Stimulated activated CD4-positive, alpha-beta T cell treated with anti-CD3 and anti-CD28 coated beads, Interleukin-1b, Interleukin-23, amount 100 ng/mL, for 1 hour (primary cell): ENCODE data around the gene AUH.

ENCODE experiments used
- DNase-seq, 2 donors: peaks; one replicate each; pipeline ENCODE4 v3.0.0-alpha.2; 2020; ENCODE audit warnings: low read depth in 2 of 2

The AUH gene

DNA sequence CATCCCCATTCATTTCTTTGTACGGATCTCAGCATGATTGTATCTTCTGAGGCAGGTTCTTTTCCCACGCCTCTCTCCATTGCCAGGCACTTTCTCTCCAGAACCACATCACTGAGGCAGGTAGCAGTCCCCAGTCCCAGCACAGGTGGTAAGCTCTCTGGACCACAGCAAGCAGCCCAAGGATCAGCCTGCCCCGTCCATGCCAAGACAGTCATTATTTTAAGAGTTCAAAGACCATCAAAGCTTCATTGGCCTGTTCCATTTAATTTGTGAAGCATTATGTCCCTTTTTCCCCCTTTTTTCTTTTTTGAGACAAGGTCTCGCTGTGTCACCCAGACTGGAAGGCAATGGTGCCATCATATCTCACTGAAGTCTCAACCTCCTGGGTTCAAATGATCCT, 171.7 kb downstream of the AUH start:
- no peak for DNase-seq

DNA sequence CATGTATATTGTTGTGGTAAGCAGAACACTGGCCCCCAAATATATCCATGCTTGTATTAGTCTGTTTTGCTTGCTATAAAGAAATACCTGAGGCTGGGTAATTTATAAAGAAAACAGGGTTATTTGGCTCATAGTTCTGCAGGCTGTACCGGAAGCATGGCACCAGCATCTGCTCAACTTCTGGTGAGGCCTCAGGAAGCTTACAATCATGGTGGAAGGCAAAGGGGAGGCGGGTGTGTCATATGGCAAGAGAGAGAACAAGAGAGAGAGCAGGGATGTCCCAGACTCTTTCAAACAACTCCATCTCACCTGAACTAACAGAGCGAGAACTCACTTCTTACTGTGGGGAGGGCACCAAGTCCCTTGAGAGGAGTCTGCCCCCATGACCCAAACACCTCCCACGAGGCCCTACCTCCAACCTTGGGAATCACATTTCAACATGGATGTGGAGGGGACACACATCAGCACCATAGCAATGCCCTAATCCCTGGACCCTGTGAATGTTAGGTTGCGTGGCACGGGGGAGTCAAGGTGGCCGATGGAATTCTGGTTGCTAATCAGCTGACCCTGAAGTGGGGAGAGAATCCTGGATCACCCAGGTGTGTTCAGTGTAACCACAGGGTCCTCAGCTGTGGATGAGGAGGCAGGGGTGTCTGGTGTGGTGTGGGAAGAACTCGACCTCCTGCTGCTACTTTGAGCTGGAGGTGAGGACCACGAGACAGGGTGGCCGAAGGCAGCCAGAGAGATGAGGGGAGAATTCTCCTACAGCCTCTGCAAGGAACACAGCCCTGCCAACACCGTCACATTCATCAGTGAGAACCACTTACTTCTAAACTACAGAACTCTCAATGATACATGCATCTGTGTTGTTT, 172.8 kb downstream of the AUH start:
- no peak for DNase-seq

DNA sequence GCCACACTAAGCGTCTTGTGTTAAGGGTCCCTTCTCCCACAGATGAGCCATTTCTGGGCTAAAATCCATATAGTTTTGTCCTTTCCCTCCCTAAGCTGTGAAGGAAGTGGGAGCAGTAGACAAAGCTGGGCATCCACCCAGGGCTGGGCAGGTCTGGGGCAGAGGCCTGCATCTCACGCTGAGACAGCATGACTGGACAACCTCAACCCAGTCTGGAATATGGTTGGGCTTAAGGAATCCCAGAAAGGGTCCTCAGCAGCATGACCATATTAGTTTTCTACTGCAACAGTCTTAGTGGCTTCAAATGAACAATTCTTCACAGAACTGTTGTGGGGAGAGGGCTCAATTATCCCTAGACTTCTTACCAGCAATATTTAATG, 173.8 kb downstream of the AUH start:
- DNase-seq = no peak

GRCh38 chr9:91187311-91187964, 174.3 kb downstream of the AUH start:
- DNase-seq = no peak

- no peak for DNase-seq
Observed at GRCh38 chr9:91186632-91187108, 175.0 kb downstream of the AUH start.

DNA sequence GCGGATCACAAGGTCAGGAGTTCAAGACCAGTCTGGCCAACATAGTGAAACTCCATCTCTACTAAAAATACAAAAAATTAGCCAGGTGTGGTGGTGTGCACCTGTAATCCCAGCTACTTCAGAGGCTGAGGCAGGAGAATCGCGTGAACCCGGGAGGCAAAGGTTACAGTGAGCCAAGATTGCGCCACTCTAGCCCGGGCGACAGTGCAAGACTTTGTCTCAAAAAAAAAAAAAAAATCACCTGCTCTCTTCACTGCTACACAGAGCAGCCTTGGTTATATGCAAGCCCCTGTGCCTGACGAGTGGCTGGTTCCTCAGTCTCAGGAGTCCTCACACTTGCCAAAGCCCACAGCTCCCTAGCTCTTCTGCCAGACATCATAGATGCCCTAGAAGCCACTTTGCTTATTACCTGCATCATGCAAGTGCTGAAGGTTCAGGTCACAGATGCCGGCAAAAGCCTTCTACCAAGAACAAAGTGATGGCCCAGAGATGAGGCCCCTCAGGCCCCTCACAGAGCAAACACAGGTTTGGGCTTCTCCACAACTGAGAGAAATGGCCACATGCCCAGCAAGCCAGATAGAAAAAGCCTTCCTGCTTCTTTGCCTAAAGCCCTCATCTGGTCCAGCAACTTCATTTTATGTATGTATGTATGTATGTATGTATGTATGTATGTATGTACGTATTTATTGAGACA, 176.4 kb downstream of the AUH start:
- no peak for DNase-seq

- no peak for DNase-seq
Observed at GRCh38 chr9:91182429-91183225, 179.1 kb downstream of the AUH start.

- no peak for DNase-seq
Observed at GRCh38 chr9:91181541-91181940, 180.2 kb downstream of the AUH start.

DNA sequence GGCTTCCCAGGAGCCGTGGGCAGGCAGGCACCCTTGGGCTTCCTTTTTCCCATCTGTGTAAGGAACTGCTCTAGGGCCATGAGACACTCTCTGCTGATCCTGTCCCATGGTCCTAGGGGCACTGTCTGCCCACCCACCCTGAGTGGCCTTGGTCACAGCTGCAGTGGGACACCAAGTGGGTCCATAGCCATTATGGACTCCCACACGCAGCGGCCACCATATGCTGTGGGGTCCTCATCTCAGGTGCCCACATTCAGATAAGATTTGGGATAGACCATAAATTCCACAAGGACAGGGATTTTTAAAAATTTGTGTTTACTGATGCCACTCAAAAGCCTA, 180.8 kb downstream of the AUH start:
- no peak for DNase-seq

- DNase-seq = no peak
Observed at GRCh38 chr9:91180240-91180929, 181.3 kb downstream of the AUH start.

GRCh38 chr9:91179237-91180138, 182.2 kb downstream of the AUH start:
- no peak for DNase-seq

DNA sequence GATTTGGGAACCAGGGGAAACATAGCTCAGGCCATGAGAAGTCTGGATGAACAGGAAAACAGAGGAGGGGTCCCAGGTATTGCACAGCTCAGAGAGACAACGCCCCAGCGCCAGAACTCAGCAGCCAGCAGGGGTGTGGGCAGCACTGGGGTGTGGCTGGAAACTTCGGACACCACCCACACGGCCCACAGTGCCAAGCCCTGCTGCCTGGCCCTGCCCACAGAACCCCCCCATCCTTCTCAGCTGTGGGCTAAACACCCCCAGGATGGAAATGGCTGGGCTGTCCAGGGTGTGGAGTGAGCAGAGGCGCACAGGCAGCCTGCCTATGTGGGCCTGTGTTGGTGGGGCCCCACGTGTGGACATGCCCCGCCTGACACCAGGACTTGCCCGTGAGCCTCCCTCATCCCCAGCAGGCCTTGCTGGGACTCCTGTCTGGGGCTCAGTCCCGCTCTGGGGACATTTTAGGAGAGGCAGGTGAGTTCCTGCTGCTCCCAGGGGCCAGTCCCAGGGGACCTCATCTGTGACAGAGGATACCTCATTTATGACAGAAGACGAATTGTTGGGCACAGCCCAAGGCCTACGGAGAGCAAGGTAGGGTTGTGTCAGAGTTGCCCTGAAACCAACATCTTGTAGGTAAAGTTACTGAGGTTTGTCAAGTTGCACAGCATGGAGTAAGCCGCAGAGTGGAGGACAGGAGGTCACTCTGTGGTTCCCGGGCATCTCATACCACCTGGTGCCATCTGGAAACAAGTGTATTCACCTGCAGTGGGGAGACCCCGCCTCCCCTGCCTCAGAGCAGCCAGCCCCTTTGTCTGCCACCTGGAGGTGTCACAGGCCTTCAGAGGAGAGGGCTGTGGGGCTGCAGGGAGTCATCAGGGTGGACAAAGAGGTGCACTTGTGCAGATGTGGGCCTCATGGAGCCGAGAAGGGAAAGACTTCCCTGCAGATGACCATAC, 183.2 kb downstream of the AUH start:
- DNase-seq = no peak

DNA sequence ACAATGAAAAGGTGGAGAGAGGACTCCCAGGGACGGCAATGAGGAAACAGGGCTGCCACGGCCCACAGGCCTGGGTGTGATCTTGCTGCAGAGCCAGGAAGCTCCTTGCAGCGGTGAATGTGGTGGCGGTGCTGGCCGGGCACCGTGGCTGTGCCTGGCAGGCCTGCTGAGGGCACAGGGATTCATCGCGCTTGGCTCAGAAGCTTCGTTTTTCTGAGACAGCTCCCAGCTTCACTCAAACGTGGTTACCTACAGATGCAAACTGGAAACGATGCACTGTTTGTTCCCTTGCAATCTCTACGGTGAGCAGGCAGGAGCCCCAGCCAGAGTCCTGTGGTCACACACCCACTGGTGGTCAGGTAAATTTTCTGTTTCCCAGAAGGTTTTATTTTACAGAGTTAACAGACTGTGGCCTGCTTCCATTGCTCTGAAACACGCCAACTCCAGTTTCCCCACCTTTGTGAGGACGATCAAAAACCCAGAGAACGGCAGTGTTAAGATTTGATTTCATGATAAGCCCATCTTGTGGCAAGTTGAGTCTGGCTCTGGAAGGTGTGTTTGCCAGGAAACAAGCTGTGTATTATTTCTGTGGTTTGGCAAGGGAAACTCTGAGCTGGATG, 183.9 kb downstream of the AUH start:
- no peak for DNase-seq

GRCh38 chr9:91177081-91177480, 184.6 kb downstream of the AUH start:
- no peak for DNase-seq

GRCh38 chr9:91176426-91176825, 185.3 kb downstream of the AUH start:
- no peak for DNase-seq

DNA sequence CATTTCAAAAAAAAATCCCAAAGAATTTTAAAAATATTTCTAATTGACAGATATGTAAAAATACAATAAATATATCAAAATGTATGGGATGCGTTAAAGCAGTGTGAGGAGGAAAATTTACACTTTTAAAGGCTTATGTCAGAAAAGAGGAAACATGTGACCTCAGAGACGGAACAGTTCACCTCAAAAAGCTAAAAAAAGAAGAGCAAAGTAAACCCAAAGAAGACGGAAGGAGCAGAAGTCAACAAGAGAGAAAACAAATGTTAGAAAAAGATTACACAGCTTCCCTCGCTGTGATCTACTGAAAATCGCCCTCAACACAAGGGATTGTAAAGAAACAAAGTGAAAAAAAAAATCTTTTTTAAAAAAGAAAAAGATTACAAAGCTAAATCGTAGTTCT, 186.9 kb downstream of the AUH start:
- DNase-seq = no peak

GRCh38 chr9:91172329-91172728, 189.4 kb downstream of the AUH start:
- no peak for DNase-seq

- DNase-seq = no peak
Observed at GRCh38 chr9:91170951-91171350, 190.8 kb downstream of the AUH start.
